ENCODE data around the gene TBXA2R.
"Not testable (repeated sequence)": the region's sequence is repeated elsewhere in the genome, so short reads cannot be mapped to it uniquely, and the experiment has no call there.

The TBXA2R gene

DNA sequence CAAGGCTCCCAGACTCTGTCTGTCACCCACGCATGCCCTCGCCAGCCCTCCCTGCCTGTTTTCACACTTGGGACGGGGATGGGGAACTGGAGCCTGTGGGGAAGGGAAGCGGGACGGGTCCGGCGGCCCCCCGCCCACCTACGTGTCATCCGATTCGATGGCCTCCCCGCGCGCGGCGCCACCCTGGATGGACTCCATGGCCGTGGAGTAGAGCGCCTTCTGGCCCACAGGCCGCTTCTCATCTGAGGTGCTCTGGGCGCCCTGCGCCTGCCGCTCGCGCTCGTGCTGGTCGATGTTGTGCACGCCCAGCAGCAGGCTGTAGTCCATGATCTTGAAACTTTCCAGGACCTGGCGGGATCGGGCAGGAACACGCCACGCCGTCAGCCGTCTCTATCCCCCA lies 45.0 kb upstream of the TBXA2R start:
- no peaks in the 10 kb centered on the region for H3K36me3 ChIP-seq (ENCODE audit: low read length)
- H3K79me2 ChIP-seq (ENCODE audit: insufficient read depth, low read length), result no peaks in the 10 kb centered on the region
- TF ChIP-seq, protein P1, sequence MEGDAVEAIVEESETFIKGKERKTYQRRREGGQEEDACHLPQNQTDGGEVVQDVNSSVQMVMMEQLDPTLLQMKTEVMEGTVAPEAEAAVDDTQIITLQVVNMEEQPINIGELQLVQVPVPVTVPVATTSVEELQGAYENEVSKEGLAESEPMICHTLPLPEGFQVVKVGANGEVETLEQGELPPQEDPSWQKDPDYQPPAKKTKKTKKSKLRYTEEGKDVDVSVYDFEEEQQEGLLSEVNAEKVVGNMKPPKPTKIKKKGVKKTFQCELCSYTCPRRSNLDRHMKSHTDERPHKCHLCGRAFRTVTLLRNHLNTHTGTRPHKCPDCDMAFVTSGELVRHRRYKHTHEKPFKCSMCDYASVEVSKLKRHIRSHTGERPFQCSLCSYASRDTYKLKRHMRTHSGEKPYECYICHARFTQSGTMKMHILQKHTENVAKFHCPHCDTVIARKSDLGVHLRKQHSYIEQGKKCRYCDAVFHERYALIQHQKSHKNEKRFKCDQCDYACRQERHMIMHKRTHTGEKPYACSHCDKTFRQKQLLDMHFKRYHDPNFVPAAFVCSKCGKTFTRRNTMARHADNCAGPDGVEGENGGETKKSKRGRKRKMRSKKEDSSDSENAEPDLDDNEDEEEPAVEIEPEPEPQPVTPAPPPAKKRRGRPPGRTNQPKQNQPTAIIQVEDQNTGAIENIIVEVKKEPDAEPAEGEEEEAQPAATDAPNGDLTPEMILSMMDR (IDR thresholded peaks at IDR 0.05; ENCODE audit: insufficient read depth, low read length, poor library complexity, severe bottlenecking), result no peak
- no peaks in the 10 kb centered on the region for H3K9me3 ChIP-seq (ENCODE audit: insufficient read depth, low read length)
- H2AFZ ChIP-seq (ENCODE audit: low read depth, low read length, severe bottlenecking), result no peak overlapping the region
- no peak overlapping the region for H3K4me2 ChIP-seq (ENCODE audit: low read depth, low read length, poor library complexity, severe bottlenecking)
- no peaks in the 10 kb centered on the region for H3K9me2 ChIP-seq (replicated peaks; ENCODE audit: insufficient read depth, low read length)
- no peak overlapping the region for H3K9ac ChIP-seq (ENCODE audit: low read length)
- H4K20me1 ChIP-seq (ENCODE audit: low read depth, low read length), result no peaks in the 10 kb centered on the region
- no peaks in the 10 kb centered on the region for H3F3A ChIP-seq (ENCODE audit: insufficient read depth)
- no peak overlapping the region for H3K4me3 ChIP-seq (ENCODE audit: insufficient read depth, low read length, poor library complexity, severe bottlenecking)
- no peak overlapping the region for H3K27ac ChIP-seq (ENCODE audit: low read depth, low read length)
- no peaks in the 10 kb centered on the region for H3K27me3 ChIP-seq (ENCODE audit: low read length)

DNA sequence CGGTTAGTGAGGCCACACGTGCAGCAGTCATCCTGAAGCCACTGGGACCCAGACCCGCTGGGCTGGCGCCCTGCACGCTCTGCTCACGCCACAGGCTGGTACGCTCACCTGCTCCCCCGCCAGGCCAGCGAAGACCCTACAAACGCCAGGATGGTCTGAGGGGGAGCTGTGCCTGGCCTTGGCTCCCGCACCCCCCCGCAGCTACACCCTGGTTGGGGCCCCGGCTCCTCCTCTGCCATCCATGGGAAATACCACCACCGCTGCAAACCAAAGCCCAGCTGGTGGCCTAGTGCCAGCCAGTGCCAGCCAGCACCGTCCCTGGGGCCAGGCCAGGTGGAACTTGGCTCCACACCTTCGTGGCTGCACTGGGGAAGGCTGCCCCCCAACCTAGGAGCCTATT lies 43.2 kb upstream of the TBXA2R start:
- H3K9ac ChIP-seq (ENCODE audit: low read length), result no peak overlapping the region
- H3K9me2 ChIP-seq (replicated peaks; ENCODE audit: insufficient read depth, low read length), result no peaks in the 10 kb centered on the region
- no peaks in the 10 kb centered on the region for H3K79me2 ChIP-seq (ENCODE audit: insufficient read depth, low read length)
- no peaks in the 10 kb centered on the region for H3K36me3 ChIP-seq (ENCODE audit: low read length)
- no peak overlapping the region for H2AFZ ChIP-seq (ENCODE audit: low read depth, low read length, severe bottlenecking)
- H3F3A ChIP-seq (ENCODE audit: insufficient read depth), result no peaks in the 10 kb centered on the region
- no peaks in the 10 kb centered on the region for H3K9me3 ChIP-seq (ENCODE audit: insufficient read depth, low read length)
- no peak overlapping the region for H3K27ac ChIP-seq (ENCODE audit: low read depth, low read length)
- H3K4me2 ChIP-seq (ENCODE audit: low read depth, low read length, poor library complexity, severe bottlenecking), result no peak overlapping the region
- no peaks in the 10 kb centered on the region for H4K20me1 ChIP-seq (ENCODE audit: low read depth, low read length)
- no peaks in the 10 kb centered on the region for H3K27me3 ChIP-seq (ENCODE audit: low read length)
- H3K4me3 ChIP-seq (ENCODE audit: insufficient read depth, low read length, poor library complexity, severe bottlenecking), result no peak overlapping the region
- no peak for TF ChIP-seq EZH2phosphoT487 (conservative IDR thresholded peaks at IDR 0.05; ENCODE audit: low read length)
- TF ChIP-seq, protein P1 (IDR thresholded peaks at IDR 0.05; ENCODE audit: insufficient read depth, low read length, poor library complexity, severe bottlenecking), result no peak

DNA sequence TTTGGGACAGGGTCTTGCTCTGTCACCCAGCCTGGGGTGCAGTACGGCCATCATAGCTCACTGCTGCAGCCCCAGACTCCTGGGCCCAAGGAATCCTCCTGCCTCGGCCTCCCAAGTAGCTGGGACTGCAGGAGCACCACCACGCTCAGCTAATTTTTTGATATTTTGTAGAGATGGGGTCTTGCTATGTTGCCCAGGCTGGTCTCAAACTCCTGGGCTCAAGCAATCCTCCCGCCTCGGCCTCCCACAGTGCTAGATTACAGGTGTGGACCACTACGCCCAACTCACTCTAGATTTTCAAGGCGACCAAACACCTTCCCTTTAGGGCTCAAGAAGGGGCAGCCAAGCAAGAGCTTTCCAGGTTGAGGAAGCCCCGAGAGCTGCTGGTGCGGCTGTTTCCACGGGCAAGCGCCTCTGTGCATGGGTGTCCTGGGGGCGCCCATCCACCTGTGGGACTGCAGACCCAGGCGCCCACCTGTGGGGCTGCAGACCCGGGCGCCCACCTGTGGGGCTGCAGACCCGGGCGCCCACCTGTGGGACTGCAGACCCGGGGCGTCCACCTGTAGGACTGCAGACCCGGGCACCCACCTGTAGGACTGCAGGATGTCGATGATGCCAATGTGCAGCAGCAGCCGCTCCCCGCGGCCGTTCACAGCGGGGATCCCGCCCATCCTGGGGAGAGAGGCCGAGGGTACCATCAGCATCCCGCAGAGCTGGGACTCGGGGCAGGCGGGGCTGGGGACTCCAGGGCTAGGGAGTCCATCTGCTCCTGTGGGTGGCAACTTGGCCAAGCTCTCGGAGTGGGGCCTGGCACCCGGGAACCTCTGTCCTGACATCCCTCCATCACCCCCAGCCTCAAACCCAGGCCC lies 41.6 kb upstream of the TBXA2R start:
- H4K20me1 ChIP-seq (ENCODE audit: low read depth, low read length), result no peaks in the 10 kb centered on the region
- H3K4me2 ChIP-seq (ENCODE audit: low read depth, low read length, poor library complexity, severe bottlenecking), result no peak overlapping the region
- H2AFZ ChIP-seq (ENCODE audit: low read depth, low read length, severe bottlenecking), result no peak overlapping the region
- H3F3A ChIP-seq (ENCODE audit: insufficient read depth), result no peaks in the 10 kb centered on the region
- TF ChIP-seq EZH2phosphoT487 (conservative IDR thresholded peaks at IDR 0.05; ENCODE audit: low read length), result no peak
- TF ChIP-seq, protein P1 (IDR thresholded peaks at IDR 0.05; ENCODE audit: insufficient read depth, low read length, poor library complexity, severe bottlenecking), result no peak
- H3K9me3 ChIP-seq (ENCODE audit: insufficient read depth, low read length), result no peaks in the 10 kb centered on the region
- no peak overlapping the region for H3K9ac ChIP-seq (ENCODE audit: low read length)
- H3K79me2 ChIP-seq (ENCODE audit: insufficient read depth, low read length), result no peaks in the 10 kb centered on the region
- no peaks in the 10 kb centered on the region for H3K9me2 ChIP-seq (replicated peaks; ENCODE audit: insufficient read depth, low read length)
- H3K27me3 ChIP-seq (ENCODE audit: low read length), result no peaks in the 10 kb centered on the region
- no peak overlapping the region for H3K27ac ChIP-seq (ENCODE audit: low read depth, low read length)
- H3K4me3 ChIP-seq (ENCODE audit: insufficient read depth, low read length, poor library complexity, severe bottlenecking), result no peak overlapping the region
- no peaks in the 10 kb centered on the region for H3K36me3 ChIP-seq (ENCODE audit: low read length)

DNA sequence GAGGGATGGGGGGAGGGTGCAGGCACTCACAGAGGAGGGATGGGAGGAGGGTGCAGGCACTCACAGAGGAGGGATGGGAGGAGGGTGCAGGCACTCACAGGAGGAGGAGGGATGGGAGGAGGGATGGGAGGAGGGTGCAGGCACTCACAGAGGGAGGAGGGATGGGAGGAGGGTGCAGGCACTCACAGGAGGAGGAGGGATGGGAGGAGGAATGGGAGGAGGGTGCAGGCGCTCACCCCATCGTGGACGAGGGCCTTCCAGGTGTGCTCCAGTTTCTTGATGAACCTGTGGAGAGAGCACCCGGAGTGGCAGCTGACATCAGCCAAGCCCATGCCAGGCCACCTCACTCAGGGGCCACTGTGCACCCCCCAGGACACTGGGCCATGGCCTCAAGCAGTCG lies 40.4 kb upstream of the TBXA2R start:
- H3K9ac ChIP-seq (ENCODE audit: low read length); H3K27me3 ChIP-seq (ENCODE audit: low read length); H3K36me3 ChIP-seq (ENCODE audit: low read length); H3F3A ChIP-seq (ENCODE audit: insufficient read depth); H3K27ac ChIP-seq (ENCODE audit: low read depth, low read length); H3K79me2 ChIP-seq (ENCODE audit: insufficient read depth, low read length); H3K9me2 ChIP-seq (replicated peaks; ENCODE audit: insufficient read depth, low read length); H3K4me2 ChIP-seq (ENCODE audit: low read depth, low read length, poor library complexity, severe bottlenecking); H3K9me3 ChIP-seq (ENCODE audit: insufficient read depth, low read length); H2AFZ ChIP-seq (ENCODE audit: low read depth, low read length, severe bottlenecking); H4K20me1 ChIP-seq (ENCODE audit: low read depth, low read length); H3K4me3 ChIP-seq (ENCODE audit: insufficient read depth, low read length, poor library complexity, severe bottlenecking): not testable (repeated sequence)

Measured in SU-DHL-6 (cell line).